Measurements from ENCODE around the gene TCERG1.

The TCERG1 gene

GRCh38 chr5:146440870-146441495 is 6.2 kb upstream of the TCERG1 start:
- Histone ChIP-seq H3K4me3 (no peak overlapping the region), H3K27me3 (peaks cover 0 to 14% of the 10 kb centered on the region in 2 donors), H3K36me3 (no peaks in the 10 kb centered on the region), H3K9me3 (no peaks in the 10 kb centered on the region), H3K27ac (no peak overlapping the region), H3K4me1 (no peaks in the 10 kb centered on the region)
- no peak for DNase-seq
- TF ChIP-seq CTCF (IDR thresholded peaks at IDR 0.05) = no peak
- intact Hi-C loops (cut with DNase I; ENCODE audit: low total_unique reads) = loop anchor here (10.0 kb wide), 1 partner anchor 246 kb away; no protein-coding TSS in a partner anchor

GRCh38 chr5:146441896-146442295 is 5.2 kb upstream of the TCERG1 start:
- H3K36me3 ChIP-seq = no peaks in the 10 kb centered on the region
- no peaks in the 10 kb centered on the region for H3K4me1 ChIP-seq
- H3K9me3 ChIP-seq = no peaks in the 10 kb centered on the region
- H3K27me3 ChIP-seq = peaks cover 0 to 11% of the 10 kb centered on the region in 2 donors
- TF ChIP-seq CTCF (IDR thresholded peaks at IDR 0.05) = no peak
- no peak overlapping the region for H3K4me3 ChIP-seq
- H3K27ac ChIP-seq = no peak overlapping the region
- DNase-seq = no peak
- intact Hi-C loops (cut with DNase I; ENCODE audit: low total_unique reads) = loop anchor here (10.0 kb wide), 1 partner anchor 247 kb away; no protein-coding TSS in a partner anchor

GRCh38 chr5:146447734-146448380 is 724 bp downstream of the TCERG1 start:
- Histone ChIP-seq H3K27me3 (no peaks in the 10 kb centered on the region), H3K4me3 (peak overlapping the region; percentile 95 to 97), H3K36me3 (no peaks in the 10 kb centered on the region), H3K4me1 (peaks cover 0 to 34% (median 20%) of the 10 kb centered on the region in 4 donors), H3K9me3 (no peaks in the 10 kb centered on the region), H3K27ac (peak overlapping the region; percentile 85 to 89)
- intact Hi-C loops (cut with DNase I; ENCODE audit: low total_unique reads) = loop anchor here (10.0 kb wide), 1 partner anchor 253 kb away; no protein-coding TSS in a partner anchor
- no peak for DNase-seq
- no peak for TF ChIP-seq CTCF (IDR thresholded peaks at IDR 0.05)

- Histone ChIP-seq H3K27ac (no peak overlapping the region), H3K9me3 (no peaks in the 10 kb centered on the region), H3K36me3 (no peaks in the 10 kb centered on the region), H3K4me1 (peaks cover 0 to 40% (median 20%) of the 10 kb centered on the region in 4 donors), H3K4me3 (peak overlapping the region; percentile 95 to 97), H3K27me3 (no peaks in the 10 kb centered on the region)
- intact Hi-C loops (cut with DNase I; ENCODE audit: low total_unique reads) = loop anchor here (10.0 kb wide), 1 partner anchor 254 kb away; no protein-coding TSS in a partner anchor
- no peak for DNase-seq
- TF ChIP-seq CTCF (IDR thresholded peaks at IDR 0.05) = no peak
Measured at GRCh38 chr5:146448783-146449519, 1.8 kb downstream of the TCERG1 start.

- no peak for DNase-seq
- H3K36me3 ChIP-seq = peaks cover 0 to 4% (median 0%) of the 10 kb centered on the region in 3 donors
- intact Hi-C loops (cut with DNase I; ENCODE audit: low total_unique reads) = no loop called here
- no peak overlapping the region for H3K4me3 ChIP-seq
- no peaks in the 10 kb centered on the region for H3K27me3 ChIP-seq
- TF ChIP-seq CTCF (IDR thresholded peaks at IDR 0.05) = no peak
- H3K27ac ChIP-seq = no peak overlapping the region
- no peaks in the 10 kb centered on the region for H3K9me3 ChIP-seq
- peaks cover 0 to 40% (median 20%) of the 10 kb centered on the region in 4 donors for H3K4me1 ChIP-seq
Measured at GRCh38 chr5:146450002-146450401, 2.9 kb downstream of the TCERG1 start.
